Vagina (tissue), 2 donors: ENCODE results near the gene ZNF101.
A peak's percentile ranks its signal among the peaks of the same experiment; 100 is the strongest.

Source experiments
- CTCF ChIP-seq, 3 experiments: fragments of 450-650 bp in 2 of 3; fragments of 200-600 bp in 1 of 3; sonication (generic) in 1 of 3; IDR thresholded peaks; one replicate each; pipeline ENCODE4 v1.5.1; 2017 to 2019; ENCODE audit warnings: antibody characterized with exemption in 3 of 3, mild to moderate bottlenecking in 2 of 3, moderate library complexity in 2 of 3
- POLR2A ChIP-seq, 2 donors: fragments of 450-650 bp; IDR thresholded peaks; one replicate each; pipeline ENCODE4 v1.6.1; 2017; ENCODE audit warnings: antibody characterized with exemption in 2 of 2, mild to moderate bottlenecking in 2 of 2, moderate library complexity in 2 of 2
- POLR2AphosphoS5 ChIP-seq, 2 donors: sonication (generic); formaldehyde crosslinking; IDR thresholded peaks; one replicate each; pipeline ENCODE4 v1.9.0; 2017; ENCODE audit warnings: antibody characterized with exemption in 2 of 2, mild to moderate bottlenecking in 2 of 2, low read depth in 1 of 2; ENCODE audit not compliant: insufficient read depth in 1 of 2

GRCh38 chr19:19668230-19669012 lies at the start of gene ZNF101:
- TF ChIP-seq CTCF (IDR thresholded peaks at IDR 0.05) (no peak), POLR2A (IDR thresholded peaks at IDR 0.05) (no peak), POLR2AphosphoS5 (IDR thresholded peaks at IDR 0.05; ENCODE audit: insufficient read depth in 1 of 2, low read depth in 1 of 2) (peak; percentile 72 to 84)
